A549 treated with ZK216348 at 1 μM for 4 hours (cell line): ENCODE measurements around the gene FAM83G. TPM values are rescaled to one million over a fixed set of nuclear protein-coding genes. Genes with fewer than 3 reads are reported as not detected.

Experiments
- total RNA-seq: library from RNA; stranded (reverse); fragments of 200-300 nt; extraction: Qiagen RNA extraction; gene quantifications from 5 replicates; pipeline ENCODE4 v1.2.3, GENCODE V29; 2022; ENCODE audit warnings: low read depth

Gene FAM83G
- 21.9 to 39.9 TPM (median 36.3 TPM) in 5 replicates for total RNA-seq

GRCh38 chr17:19004421-19005136 lies at the start of gene FAM83G:
Gene FAM83G (minus strand): TSS chr17:19004764. CDS start chr17:19004041, 723 bp downstream.

DNA sequence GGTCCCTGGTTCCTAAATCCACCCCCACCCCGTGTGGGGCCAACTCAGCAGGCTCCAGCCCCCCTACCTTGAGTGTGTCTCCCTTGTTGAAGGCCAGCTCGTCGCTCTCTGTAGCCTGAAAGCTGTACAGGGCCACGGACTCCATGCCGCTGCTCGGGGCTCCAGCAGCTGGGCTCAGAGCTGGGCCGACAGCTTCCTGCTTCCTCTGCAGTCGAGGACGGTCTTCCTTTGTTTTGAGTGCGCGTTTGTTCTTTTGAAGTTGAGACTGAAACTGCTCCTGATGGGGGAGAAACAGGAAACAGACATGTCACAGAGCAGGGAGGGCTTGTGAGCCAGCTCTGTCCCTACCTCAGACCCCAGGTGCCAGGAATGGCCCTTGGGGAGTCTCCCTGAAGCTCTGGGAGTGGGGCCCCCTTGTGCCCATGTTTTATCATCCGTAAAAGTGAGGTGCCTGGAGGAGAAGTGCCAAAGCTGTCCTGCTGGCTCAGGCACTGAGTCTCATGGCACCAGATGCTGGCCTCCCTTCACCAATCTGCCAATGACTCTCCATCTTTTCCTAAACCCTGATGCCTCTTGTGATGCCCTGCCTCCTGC lies 42.3 kb upstream of the FAM83G start, which contains the start of gene GRAP:
GRAP (minus strand) TSS at position 176 of the 594 bp plus-strand sequence; CDS start at position 145, 31 bp downstream.

GRCh38 chr17:18951941-18952842 lies 52.4 kb downstream of the FAM83G start, which contains the start of gene SLC5A10:
Gene SLC5A10 (plus strand): TSS chr17:18952165. CDS start chr17:18952206, 41 bp downstream.

Other genes with a start within 250 kb of the FAM83G start
- gene TVP23B, start 223.6 kb downstream of the FAM83G start, total RNA-seq, result 62.9 to 76.8 TPM (median 67.2 TPM) in 5 replicates
- 34.7 to 45.4 TPM (median 41.3 TPM) in 5 replicates for gene PRPSAP2, start 146.6 kb downstream of the FAM83G start, total RNA-seq
- gene SLC5A10, start 52.6 kb downstream of the FAM83G start, total RNA-seq, result 0.18 to 0.52 TPM (median 0.28 TPM) in 5 replicates
- gene GRAP, start 42.2 kb upstream of the FAM83G start, total RNA-seq, result 0.22 to 1.2 TPM (median 0.34 TPM) in 5 replicates
- not detected in 5 replicates for gene GRAPL, start 122.8 kb upstream of the FAM83G start, total RNA-seq
- gene EPN2, start 232.6 kb upstream of the FAM83G start, total RNA-seq, result 40.7 to 71.9 TPM (median 54.0 TPM) in 5 replicates